Body of pancreas (tissue), 4 donors: ENCODE results near the gene CHD6. TPM values are rescaled to one million over a fixed set of nuclear protein-coding genes. Genes with fewer than 3 reads are reported as not detected.

Experiments
- ATAC-seq: fragments of 150-250 bp; one replicate; pipeline ENCODE4 v1.9.1; 2016
- DNase-seq, 4 donors: peaks; one replicate each; pipeline ENCODE4 v3.0.0-alpha.2; 2019
- H3K27ac ChIP-seq, 4 donors: fragments of 200-600 bp; sonication (generic); 1 replicate in 3 of 4; 2 replicates in 1 of 4; pipeline versions ENCODE4 v1.5.1 to v1.6.1; 2016 to 2019; ENCODE audit warnings: mild to moderate bottlenecking in 1 of 4, mixed read lengths in 1 of 4, moderate library complexity in 1 of 4
- H3K27me3 ChIP-seq, 2 donors: fragments of 200-600 bp; sonication (generic); one replicate each; pipeline ENCODE4 v1.6.0; 2016; ENCODE audit warnings: mild to moderate bottlenecking in 1 of 2
- H3K36me3 ChIP-seq, 2 donors: fragments of 200-600 bp; sonication (generic); replicated peaks in 1 of 2; 2 replicates each; pipeline ENCODE4 v1.5.1; 2016; ENCODE audit warnings: low read depth in 2 of 2; ENCODE audit not compliant: insufficient read depth in 1 of 2
- H3K4me1 ChIP-seq: fragments of 200-600 bp; sonication (generic); one replicate; pipeline ENCODE4 v1.6.0; 2016
- H3K4me3 ChIP-seq, 2 donors: fragments of 200-600 bp; sonication (generic); 1 replicate in 1 of 2; 2 replicates in 1 of 2; pipeline ENCODE4 v1.5.1; 2016 to 2019
- H3K9me3 ChIP-seq, 3 donors: fragments of 200-600 bp; sonication (generic); 1 replicate in 2 of 3; 2 replicates in 1 of 3; pipeline ENCODE4 v1.5.1; 2016
- POLR2A ChIP-seq, 3 donors: fragments of 450-650 bp; IDR thresholded peaks; one replicate each; pipeline ENCODE4 v1.6.1; 2016; ENCODE audit warnings: antibody characterized with exemption in 3 of 3, mild to moderate bottlenecking in 2 of 3
- WGBS, 2 donors: methylation state at CpG; one replicate each; pipeline ENCODE4 v1.1.5; 2017; 5-methylcytosine and 5-hydroxymethylcytosine counted together
- intact Hi-C: fragments of 100-400 bp; cut with DNase I; formaldehyde crosslinking; loops from one replicate; pipeline ENCODE4 v1.15.1; 2023
- total RNA-seq, 2 donors: library from RNA; depleted of rRNA; stranded (reverse); fragments of >200 nt; gene quantifications; one replicate each; pipeline ENCODE4 v1.1.0, GENCODE V29; 2016
- TF ChIP-seq, protein P1 (sequence below), 7 experiments: fragments of 450-650 bp in 4 of 7; fragments of 200-600 bp in 3 of 7; sonication (generic) in 3 of 7; IDR thresholded peaks; one replicate each; pipeline ENCODE4 v1.5.1; 2016 to 2019; ENCODE audit warnings: antibody characterized with exemption in 7 of 7

CHD6 gene
- total RNA-seq, 2 donors from 2014 or later, result 21.8 to 43.5 TPM

DNA sequence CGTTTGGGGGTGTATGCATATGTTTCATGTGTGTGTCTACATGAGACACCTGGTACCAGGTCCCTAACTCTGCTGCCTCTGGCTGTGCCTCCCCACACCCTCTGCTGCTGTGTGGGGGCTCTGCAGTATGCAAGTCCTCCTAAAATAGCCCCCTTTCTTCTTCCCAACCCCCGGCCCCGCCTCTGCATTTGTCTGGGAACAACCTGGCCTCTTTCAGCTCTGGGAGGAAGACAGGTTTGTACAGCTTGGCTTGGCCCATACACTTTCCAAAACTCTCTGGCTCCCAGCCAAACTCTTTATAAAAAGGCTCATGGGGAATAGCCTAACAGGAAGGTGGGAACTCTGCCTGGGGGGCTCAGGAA, 224.5 kb downstream of the CHD6 start:
- Histone ChIP-seq H3K27ac (no peak overlapping the region), H3K36me3 (no peaks in the 10 kb centered on the region), H3K4me3 (no peak overlapping the region), H3K9me3 (no peaks in the 10 kb centered on the region), H3K4me1 (no peaks in the 10 kb centered on the region), H3K27me3 (no peaks in the 10 kb centered on the region)
- no peak for DNase-seq
- WGBS, 2 donors, result 50 to 61% methylated on average over 3 of the region's 3 CpGs
- intact Hi-C loops, result no loop called here
- ATAC-seq, result no peak
- TF ChIP-seq POLR2A (IDR thresholded peaks at IDR 0.05), result no peak
- TF ChIP-seq, protein P1, sequence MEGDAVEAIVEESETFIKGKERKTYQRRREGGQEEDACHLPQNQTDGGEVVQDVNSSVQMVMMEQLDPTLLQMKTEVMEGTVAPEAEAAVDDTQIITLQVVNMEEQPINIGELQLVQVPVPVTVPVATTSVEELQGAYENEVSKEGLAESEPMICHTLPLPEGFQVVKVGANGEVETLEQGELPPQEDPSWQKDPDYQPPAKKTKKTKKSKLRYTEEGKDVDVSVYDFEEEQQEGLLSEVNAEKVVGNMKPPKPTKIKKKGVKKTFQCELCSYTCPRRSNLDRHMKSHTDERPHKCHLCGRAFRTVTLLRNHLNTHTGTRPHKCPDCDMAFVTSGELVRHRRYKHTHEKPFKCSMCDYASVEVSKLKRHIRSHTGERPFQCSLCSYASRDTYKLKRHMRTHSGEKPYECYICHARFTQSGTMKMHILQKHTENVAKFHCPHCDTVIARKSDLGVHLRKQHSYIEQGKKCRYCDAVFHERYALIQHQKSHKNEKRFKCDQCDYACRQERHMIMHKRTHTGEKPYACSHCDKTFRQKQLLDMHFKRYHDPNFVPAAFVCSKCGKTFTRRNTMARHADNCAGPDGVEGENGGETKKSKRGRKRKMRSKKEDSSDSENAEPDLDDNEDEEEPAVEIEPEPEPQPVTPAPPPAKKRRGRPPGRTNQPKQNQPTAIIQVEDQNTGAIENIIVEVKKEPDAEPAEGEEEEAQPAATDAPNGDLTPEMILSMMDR (IDR thresholded peaks at IDR 0.05), result no peak

DNA sequence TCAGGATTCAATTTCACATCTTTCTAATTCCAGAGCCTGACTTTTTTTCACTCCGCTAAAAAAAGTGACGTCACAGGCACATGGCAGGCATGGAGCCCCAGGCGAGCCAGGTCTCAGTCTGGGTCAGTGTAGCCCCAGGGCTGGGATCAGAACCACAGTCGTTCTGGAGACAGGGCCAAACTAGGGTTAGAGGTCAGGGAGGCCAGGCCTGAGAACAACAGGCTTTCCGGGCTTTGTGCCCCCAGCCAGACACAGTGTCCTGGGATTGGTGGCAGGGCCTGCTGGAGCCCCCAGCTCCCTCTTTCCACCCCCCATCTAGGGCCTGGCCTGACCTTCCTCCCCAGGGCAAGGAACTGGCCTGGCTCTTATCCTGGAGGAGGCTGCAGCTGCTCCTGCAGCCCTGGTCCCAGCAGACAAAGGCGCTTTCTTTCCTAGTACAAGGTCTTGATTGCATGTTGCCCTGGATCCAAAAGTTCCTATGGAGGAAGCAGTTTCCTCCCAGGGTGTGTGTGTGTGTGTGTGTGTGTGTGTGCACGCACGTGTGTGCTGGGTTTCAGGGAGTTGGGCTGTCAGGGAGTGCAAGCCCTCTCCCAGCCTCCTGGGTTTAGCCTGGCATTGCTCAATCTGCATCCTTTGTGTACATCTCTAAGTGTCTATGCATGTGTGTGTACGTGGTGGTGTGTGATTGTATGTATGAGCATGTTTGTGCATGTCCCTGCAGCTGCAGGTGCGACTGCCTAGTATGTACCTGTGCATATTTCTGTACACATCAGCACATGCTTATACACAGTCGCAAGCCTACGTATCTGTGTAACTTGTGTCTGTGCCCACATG, 225.1 kb downstream of the CHD6 start:
- H3K4me1 ChIP-seq, result no peaks in the 10 kb centered on the region
- H3K4me3 ChIP-seq, result no peak overlapping the region
- H3K27me3 ChIP-seq, result no peaks in the 10 kb centered on the region
- intact Hi-C loops, result no loop called here
- H3K27ac ChIP-seq, result no peak overlapping the region
- DNase-seq (peak in 3 of 4 donors; percentile 37 to 58 (median 44)), ATAC-seq (peak; percentile 59)
- TF ChIP-seq, protein P1 (IDR thresholded peaks at IDR 0.05), result no peak
- no peak for TF ChIP-seq POLR2A (IDR thresholded peaks at IDR 0.05)
- no peaks in the 10 kb centered on the region for H3K9me3 ChIP-seq
- WGBS, 2 donors, result 68 to 79% methylated on average over 9 to 12 of the region's 12 CpGs
- no peaks in the 10 kb centered on the region for H3K36me3 ChIP-seq

DNA sequence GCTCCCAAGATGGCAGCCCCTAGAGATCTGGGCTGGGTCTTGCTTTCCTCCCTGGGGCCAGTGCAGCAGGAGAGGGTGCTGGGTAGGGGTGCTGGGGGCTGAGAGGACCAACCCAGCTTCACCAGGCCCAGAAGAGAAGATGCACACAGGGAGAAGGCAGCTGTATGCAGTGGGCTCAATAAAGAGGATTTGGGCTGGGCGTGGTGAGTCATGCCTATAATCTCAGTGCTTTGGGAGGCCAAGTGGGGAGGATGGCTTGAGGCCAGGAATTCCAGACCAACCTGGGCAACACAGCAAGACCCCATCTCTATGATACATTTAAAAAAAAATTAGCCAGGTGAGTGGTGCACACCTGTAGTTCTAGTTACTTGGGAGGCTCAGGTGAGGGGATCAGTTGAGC, 225.9 kb downstream of the CHD6 start:
- intact Hi-C loops, result no loop called here
- Histone ChIP-seq H3K9me3 (no peaks in the 10 kb centered on the region), H3K4me3 (no peak overlapping the region), H3K36me3 (no peaks in the 10 kb centered on the region), H3K27ac (no peak overlapping the region), H3K4me1 (no peaks in the 10 kb centered on the region), H3K27me3 (no peaks in the 10 kb centered on the region)
- DNase-seq, result no peak
- WGBS, 2 donors, result 93 to 100% methylated on average over 1 of the region's 1 CpG
- TF ChIP-seq, protein P1 (IDR thresholded peaks at IDR 0.05), result no peak
- TF ChIP-seq POLR2A (IDR thresholded peaks at IDR 0.05), result no peak
- no peak for ATAC-seq

DNA sequence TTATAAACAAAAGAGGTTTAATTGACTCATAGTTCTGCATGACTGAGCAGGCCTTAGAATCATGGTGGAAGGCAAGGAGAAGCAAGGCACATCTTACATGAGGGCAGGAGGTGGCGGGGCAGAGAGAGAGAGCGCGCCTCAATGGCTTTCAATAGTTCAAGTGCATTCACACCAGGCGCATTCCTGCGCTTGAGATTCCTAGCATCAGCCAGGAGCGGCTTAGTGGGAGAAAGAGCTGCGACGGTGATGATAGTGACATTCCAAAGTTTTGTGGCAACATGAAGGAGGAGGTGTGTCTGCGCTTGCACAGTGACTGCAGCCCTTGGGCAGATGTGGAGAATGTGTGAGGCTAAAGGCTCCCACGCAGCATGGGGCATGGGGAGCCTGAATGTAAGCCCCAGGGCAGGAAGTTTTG, 226.6 kb downstream of the CHD6 start:
- Histone ChIP-seq H3K4me3 (no peak overlapping the region), H3K9me3 (no peaks in the 10 kb centered on the region), H3K36me3 (no peaks in the 10 kb centered on the region), H3K27ac (no peak overlapping the region), H3K27me3 (no peaks in the 10 kb centered on the region), H3K4me1 (no peaks in the 10 kb centered on the region)
- TF ChIP-seq, protein P1 (IDR thresholded peaks at IDR 0.05), result no peak
- no peak for TF ChIP-seq POLR2A (IDR thresholded peaks at IDR 0.05)
- intact Hi-C loops, result no loop called here
- 83 to 94% methylated on average over 10 of the region's 10 CpGs for WGBS, 2 donors
- DNase-seq (no peak), ATAC-seq (no peak)

DNA sequence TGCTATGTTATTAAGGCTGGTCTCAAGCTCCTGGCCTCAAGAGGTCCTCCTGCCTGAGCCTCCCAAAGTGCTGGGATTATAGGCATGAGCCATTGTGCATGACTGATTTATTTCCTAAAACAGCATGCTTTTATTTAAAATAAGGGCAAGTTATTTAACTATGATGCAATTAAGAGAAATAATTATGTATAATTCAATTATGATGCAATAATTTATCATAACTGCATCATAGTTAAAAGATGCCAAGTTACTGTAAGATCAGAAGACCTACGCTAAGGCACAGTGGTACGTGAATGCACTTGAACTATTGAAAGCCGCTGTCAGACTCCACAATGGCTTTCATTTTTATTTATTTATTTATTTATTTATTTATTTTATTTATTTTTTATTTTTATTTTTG, 227.3 kb downstream of the CHD6 start:
- intact Hi-C loops, result no loop called here
- Histone ChIP-seq H3K4me3 (no peak overlapping the region), H3K9me3 (no peaks in the 10 kb centered on the region), H3K4me1 (no peaks in the 10 kb centered on the region), H3K27me3 (no peaks in the 10 kb centered on the region), H3K36me3 (no peaks in the 10 kb centered on the region), H3K27ac (no peak overlapping the region)
- ATAC-seq, result no peak
- WGBS, 2 donors, result 97 to 98% methylated on average over 3 of the region's 3 CpGs
- TF ChIP-seq, protein P1 (IDR thresholded peaks at IDR 0.05), result no peak
- no peak for TF ChIP-seq POLR2A (IDR thresholded peaks at IDR 0.05)
- DNase-seq, result no peak
